ENCODE results near the gene JMJD6.

DNA sequence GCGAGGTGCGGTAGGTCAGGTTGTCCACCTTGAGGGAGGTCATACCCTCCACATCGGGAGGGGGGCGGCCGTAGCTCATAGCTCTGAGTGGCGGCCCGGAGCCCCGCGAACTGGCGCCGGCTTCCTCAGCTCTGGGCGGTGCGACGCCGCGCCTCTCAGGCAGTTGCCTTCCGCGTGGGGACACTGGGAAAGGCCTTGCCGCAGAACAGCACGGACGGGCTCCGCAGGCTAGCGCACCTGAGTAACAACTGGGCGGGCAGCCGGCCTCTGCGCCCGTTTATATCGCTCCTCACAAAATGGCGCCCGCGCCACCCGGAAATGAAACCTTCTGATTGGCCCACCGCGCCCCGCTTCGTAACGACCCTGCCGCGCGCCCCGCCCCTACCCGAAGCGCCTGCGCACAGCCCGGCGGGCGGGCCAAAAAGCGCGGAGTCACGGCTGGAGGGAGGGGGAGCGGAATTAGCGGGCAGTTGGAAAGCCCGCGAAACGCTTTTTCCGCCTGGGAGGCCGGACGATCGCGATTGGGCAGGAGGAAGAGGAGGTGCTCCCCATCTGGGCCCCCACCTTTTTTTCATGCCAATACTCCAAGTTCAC, 10.8 kb upstream of the JMJD6 start, which contains the start of gene SRSF2:
- TF ChIP-seq ZNF274 (IDR thresholded peaks at IDR 0.05; ENCODE audit: low read depth, low read length): no peak
- TF ChIP-seq SUZ12 (IDR thresholded peaks at IDR 0.05; ENCODE audit: extremely low read depth, insufficient read depth, insufficient read length): no peak
- TF ChIP-seq YY1 (IDR thresholded peaks at IDR 0.05; ENCODE audit: insufficient read depth, insufficient read length): peak; percentile 88

Measured in NT2/D1 (cell line).